Endometrial microvascular endothelial cells (primary cell): ENCODE results near the gene ADRB2. TPM values are rescaled to one million over a fixed set of nuclear protein-coding genes. Genes with fewer than 3 reads are reported as not detected.

Experiments used
- in situ Hi-C: cut with HindIII; loops from 2 replicates; pipeline ENCODE4 v1.10.0; 2017; ENCODE audit warnings: low sequenced_read_pairs, low pct_unique_long_range_greater_than_20kb; ENCODE audit errors: inconsistent ontology term
- total RNA-seq: library from RNA; depleted of rRNA; stranded (reverse); fragments of >200 nt; gene quantifications from one replicate; pipeline ENCODE4 v1.2.3, GENCODE V29; 2015; ENCODE audit errors: inconsistent ontology term

ADRB2 gene
- total RNA-seq, 1 donor from 2014 or later: 5.9 TPM

GRCh38 chr5:148828511-148829247, 2.3 kb downstream of the ADRB2 start:
- in situ Hi-C loops: no loop called here

- in situ Hi-C loops: no loop called here
These were observed 2.8 kb downstream of the ADRB2 start for GRCh38 chr5:148829248-148829594.

- in situ Hi-C loops: no loop called here
These were observed 3.3 kb downstream of the ADRB2 start for GRCh38 chr5:148829734-148830133.

- in situ Hi-C loops: no loop called here
These were observed 3.8 kb downstream of the ADRB2 start for GRCh38 chr5:148830211-148830610.

GRCh38 chr5:148831590-148832565, 5.5 kb downstream of the ADRB2 start:
- in situ Hi-C loops: no loop called here

GRCh38 chr5:148833122-148833521, 6.7 kb downstream of the ADRB2 start:
- in situ Hi-C loops: no loop called here

- in situ Hi-C loops: no loop called here
These were observed 7.5 kb downstream of the ADRB2 start for GRCh38 chr5:148833925-148834324.

- in situ Hi-C loops: no loop called here
These were observed 8.3 kb downstream of the ADRB2 start for GRCh38 chr5:148834689-148835088.

GRCh38 chr5:148836272-148837250, 10.2 kb downstream of the ADRB2 start:
- in situ Hi-C loops: no loop called here

- in situ Hi-C loops: no loop called here
These were observed 11.0 kb downstream of the ADRB2 start for GRCh38 chr5:148837383-148837782.

- in situ Hi-C loops: no loop called here
These were observed 11.9 kb downstream of the ADRB2 start for GRCh38 chr5:148838357-148838756.

GRCh38 chr5:148839960-148840359, 13.5 kb downstream of the ADRB2 start:
- in situ Hi-C loops: no loop called here

- in situ Hi-C loops: no loop called here
These were observed 14.1 kb downstream of the ADRB2 start for GRCh38 chr5:148840531-148840930.

- in situ Hi-C loops: no loop called here
These were observed 15.1 kb downstream of the ADRB2 start for GRCh38 chr5:148841519-148841918.

- in situ Hi-C loops: no loop called here
These were observed 15.8 kb downstream of the ADRB2 start for GRCh38 chr5:148842161-148842560.

- in situ Hi-C loops: no loop called here
These were observed 17.3 kb downstream of the ADRB2 start for GRCh38 chr5:148843510-148844318.

GRCh38 chr5:148844433-148845280, 18.2 kb downstream of the ADRB2 start:
- in situ Hi-C loops: no loop called here
